HG02884 (cell line): Measurements from ENCODE around the gene MED19.
"Not testable (repeated sequence)": the region's sequence is repeated elsewhere in the genome, so short reads cannot be mapped to it uniquely, and the experiment has no call there.

Experiments used
- ATAC-seq: cut with Tn5 transposase; IDR thresholded peaks from one replicate; pipeline ENCODE4 v1.9.1; 2021; ENCODE audit warnings: mild to moderate bottlenecking, moderate library complexity; ENCODE audit not compliant: unreplicated experiment

Gene MED19

GRCh38 chr11:57705432-57705831 lies 6.6 kb downstream of the MED19 start:
- ATAC-seq: not testable (repeated sequence)

DNA sequence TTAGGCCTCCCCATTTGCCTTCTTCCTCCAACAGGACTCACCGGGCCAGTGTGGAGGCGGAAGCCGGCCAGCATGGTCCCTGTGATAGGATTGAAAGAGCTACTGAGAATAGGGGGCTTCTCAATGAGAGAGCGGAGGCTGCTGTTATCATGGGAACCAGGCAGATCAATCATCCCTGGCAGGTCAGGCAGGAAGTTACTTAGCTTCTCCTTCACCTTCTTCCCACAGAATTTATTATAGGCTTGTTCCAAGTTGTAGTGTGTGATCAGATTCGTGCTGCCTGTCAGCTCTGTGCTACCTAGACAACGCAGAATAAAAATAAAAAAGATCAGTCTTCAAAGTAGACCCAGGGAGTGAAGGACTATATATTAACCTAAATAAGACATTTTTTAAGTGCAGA lies 7.1 kb downstream of the MED19 start:
- ATAC-seq: no peak

DNA sequence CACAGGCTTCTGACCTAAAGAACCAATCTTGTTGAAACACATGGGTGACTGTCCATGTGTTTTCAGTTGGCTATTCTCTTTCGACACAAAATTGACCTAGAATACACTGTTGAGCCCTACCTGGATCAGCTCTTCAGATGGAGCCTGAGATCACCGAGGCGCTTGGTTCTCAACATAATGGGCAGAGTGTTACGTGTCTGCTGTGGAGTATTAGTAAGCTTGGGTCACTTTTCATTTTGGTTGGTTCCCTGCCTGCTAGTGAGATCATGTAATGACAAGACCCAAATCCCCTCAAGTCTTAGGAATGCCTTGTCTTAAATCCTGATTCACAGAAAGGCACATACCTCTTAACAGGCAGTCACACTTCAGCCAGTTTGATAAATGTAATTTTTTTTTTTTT lies 8.7 kb downstream of the MED19 start:
- ATAC-seq: no peak

- no peak for ATAC-seq
Measured at GRCh38 chr11:57700425-57700824, 11.6 kb downstream of the MED19 start.

GRCh38 chr11:57699813-57700212 lies 12.2 kb downstream of the MED19 start:
- no peak for ATAC-seq

DNA sequence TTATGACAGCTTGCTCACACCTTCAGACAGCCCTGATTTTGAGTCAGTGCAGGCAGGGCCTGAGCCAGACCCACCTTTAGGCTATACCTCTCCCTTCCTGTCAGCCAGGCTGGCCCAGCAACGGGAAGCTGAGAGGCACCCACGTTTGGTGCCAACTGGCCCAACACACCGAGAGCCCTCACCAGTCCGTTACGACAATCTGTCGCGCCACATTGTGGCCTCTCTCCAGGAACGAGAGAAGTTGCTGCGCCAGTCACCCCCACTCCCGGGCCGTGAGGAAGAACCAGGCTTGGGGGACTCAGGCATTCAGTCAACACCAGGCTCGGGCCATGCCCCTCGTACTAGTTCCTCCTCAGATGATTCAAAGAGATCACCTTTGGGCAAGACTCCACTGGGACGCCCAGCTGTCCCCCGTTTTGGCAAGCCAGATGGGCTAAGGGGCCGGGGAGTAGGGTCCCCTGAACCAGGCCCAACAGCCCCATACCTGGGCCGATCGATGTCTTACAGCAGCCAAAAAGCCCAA lies 13.1 kb downstream of the MED19 start:
- no peak for ATAC-seq

GRCh38 chr11:57690474-57690873 lies 21.5 kb downstream of the MED19 start:
- not testable (repeated sequence) for ATAC-seq

GRCh38 chr11:57681168-57681567 lies 30.8 kb downstream of the MED19 start:
- ATAC-seq: no peak

- ATAC-seq: no peak
Measured at GRCh38 chr11:57680552-57680874, 31.5 kb downstream of the MED19 start.

DNA sequence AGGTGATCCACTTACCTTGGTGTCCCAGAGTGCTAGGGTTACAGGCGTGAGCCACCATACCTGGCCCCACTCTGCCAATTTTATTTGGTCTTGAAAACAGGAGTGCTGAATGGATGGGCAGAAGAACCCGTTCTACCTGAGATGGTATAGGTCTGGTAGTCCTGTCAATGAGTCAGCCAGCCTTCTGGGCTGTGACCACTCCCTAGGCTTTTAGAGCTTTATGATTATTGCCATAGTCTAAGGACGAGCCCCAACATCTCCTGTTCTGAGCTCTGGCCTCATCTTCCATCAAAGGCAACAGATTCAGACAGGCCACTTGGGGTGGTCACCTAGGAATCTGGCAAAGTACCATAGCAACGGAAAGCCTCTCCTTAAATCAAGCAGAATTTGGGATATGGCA lies 32.6 kb downstream of the MED19 start:
- ATAC-seq: no peak

DNA sequence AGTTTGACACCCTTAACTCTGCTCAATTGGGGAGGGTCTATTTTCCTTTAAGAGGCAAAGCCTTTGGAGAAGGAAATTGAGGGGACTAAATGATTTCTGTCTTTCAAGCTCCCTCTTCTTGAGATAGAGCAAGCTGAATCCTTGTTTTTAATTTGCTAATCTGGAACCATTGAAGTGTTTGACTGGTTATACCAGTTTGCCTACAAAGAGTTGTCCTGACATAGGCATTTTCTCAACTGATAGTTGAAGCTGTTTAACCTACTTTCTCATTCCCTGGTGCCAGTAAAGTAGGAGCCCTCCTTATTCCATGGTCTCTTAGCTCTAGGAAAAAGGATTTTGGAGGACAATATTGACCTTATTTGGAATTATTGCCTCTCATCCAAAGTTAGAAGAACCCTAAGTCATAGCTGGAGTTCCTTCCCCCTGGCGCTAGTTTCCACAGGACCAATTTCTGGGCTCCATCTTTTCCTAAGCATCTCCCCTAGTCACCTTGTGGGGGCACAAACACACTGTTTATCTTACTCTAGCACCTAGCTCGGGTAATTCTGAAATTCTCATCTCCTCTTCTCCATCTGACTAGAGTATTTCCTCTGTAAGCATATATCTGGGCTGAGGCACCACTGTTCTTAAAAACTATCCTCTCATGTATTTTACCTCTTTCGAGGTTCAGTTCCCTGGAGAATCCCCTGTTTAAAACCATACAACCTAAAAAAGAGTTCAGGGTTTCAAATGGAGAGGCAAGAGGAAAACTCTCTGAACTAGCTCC lies 36.7 kb downstream of the MED19 start:
- no peak for ATAC-seq

DNA sequence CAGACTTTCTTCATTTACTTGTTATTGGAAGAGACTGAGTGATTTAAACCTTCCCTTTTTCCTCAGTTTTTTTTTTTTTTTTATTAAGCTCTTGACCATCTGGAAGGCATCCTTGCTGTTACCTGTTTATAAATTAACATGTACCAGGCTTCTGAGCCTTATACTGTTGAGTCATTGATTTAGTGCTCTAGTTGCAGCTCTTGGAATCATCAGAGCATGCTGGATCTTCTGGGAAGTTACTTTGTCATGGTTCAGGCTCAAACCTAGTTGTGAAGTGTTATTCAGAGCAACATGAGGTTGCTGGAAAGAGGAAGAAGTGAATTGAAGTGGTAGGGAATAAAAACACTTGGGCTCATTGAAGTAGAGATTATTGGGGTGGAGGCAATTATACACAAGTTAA lies 37.8 kb downstream of the MED19 start:
- ATAC-seq: no peak

- ATAC-seq: peak; percentile 7
Measured at GRCh38 chr11:57668434-57668782, 43.6 kb downstream of the MED19 start.

DNA sequence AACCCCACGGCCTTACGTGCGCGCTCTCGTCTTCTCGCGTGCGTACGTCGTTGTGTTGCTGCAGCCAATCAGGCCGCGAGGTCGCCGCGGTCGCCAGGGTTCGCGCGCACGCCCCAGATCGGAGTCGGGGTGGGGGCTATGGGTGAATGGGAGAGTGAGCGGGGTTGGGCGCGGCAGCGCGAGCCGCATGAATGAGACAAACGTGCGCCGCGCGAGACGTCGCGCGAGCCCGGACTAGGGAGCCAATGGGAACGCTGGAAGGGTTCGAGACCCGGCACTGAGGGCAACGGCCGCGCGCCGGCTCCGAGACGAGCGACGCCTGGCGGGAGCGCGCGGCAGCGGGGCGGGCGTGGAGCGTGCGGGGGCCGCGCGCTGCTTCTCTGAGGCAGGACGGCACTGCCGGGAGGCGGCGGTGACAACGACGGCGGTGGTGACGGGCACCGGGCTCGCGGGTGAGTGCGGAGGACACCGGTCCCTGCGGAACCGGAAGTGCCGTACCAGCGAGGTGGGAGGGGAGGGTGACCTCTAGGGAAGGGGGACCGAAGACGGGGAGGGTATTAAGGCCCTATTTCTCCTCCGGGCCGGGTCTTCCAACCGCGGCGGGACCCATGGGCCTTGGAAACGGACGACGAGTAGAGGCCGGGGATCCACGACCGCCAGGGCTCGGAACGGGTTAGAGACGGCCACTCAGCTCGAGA lies 44.1 kb downstream of the MED19 start, which contains the start of gene ZDHHC5:
Gene ZDHHC5, plus strand, starts transcription at position 379 of the 698 bp plus-strand sequence. CDS start 4,977 bp downstream, outside the sequence.
- ATAC-seq: peak; percentile 81

DNA sequence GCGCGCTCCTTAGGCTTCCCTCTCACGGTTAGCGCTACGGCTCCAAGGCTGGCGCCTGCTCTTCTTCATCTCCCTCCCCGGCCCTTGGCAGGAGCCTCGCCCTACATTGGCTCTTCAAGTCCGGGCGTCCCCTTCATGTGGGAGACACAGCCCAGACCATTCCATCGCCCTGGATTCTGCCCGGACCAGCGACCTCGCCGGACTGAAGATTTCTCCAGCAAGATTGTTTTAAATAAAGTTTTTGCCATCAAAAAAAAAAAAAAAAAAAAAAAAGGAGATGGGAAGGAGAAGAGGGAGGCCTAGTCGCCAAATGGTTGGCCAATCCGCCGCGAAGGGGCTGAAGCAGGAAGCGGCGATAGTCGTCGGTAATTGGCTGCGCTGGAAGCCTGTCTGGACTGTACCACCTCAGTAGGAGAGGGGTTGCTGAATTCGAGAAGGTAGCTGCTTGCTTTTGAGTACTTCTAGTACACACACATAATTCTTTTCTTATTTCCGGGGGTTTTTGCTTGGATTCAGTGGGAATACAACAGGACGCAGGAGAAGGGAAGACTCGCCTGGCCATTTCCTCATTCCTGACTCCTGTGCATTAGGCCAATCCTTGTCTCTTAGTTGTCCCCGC lies 44.8 kb downstream of the MED19 start:
- peak; percentile 58 for ATAC-seq

GRCh38 chr11:57663975-57664374 lies 48.0 kb downstream of the MED19 start:
- ATAC-seq: no peak

- ATAC-seq: no peak
Measured at GRCh38 chr11:57662893-57663292, 49.1 kb downstream of the MED19 start.

DNA sequence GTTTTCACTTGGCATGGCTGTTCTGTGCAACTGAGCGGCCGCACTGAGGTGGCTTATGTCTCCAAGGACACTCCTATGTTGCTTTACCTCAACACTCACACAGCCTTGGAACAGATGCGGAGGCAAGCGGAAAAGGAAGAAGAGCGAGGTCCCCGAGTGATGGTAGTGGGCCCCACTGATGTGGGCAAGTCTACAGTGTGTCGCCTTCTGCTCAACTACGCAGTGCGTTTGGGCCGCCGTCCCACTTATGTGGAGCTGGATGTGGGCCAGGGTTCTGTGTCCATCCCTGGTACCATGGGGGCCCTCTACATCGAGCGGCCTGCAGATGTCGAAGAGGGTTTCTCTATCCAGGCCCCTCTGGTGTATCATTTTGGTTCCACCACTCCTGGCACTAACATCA lies 52.3 kb downstream of the MED19 start:
- ATAC-seq: no peak

DNA sequence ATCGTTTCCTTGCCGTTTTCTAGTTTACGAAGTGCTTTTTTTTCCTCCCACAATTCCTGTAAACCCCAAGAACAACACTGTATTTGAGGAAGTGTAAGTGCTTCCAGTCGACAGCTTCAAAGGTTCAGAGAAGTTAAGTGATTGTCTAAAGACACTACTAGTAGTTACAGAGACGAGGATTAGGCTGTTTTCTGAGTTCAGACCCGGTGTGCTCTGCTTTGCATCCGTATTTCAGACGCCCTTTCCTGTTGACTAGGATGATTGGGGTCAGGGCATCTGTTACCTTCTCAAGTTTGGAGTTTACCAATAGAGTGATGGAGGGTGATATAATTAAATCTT lies 54.0 kb downstream of the MED19 start:
- ATAC-seq: no peak

DNA sequence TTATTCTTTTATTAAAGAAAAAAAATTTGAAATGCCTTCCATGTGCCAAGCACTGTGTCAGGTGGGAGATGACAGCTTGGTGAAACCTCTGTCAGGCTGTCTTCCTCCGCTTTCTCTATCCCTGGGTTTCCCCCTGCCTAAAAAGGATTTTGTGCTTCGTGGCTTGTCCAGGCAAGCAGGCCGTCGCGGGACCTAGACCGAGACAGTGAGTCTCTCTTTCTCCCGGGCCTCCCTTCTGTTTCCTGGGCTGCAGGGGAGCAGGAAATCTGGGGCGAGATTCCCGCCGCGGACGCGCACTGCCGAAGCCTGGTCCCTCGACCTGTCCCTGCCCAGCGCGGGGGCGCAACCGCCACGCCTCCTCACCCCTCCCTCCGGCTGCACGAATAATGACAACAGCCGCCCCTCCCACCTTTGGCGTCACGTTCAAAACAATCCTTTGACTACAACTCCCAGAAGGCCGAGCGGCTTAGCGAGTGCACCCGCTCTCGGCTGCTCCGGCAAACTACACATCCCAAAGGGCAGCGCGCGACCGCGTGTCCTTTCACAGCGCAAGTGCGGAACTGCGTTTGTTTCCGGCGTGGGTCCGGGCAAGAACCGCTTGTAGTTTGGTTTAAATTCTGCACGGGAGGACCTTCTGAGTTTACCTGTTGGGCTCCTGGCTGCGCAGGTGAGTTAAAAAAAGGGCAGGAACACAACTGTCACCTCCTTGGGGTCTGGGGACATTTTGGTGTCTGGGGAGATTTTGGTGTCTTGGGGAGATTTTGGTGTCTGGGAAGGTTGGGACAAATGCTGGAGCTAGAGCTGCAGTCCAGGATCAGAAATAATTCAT lies 54.6 kb downstream of the MED19 start, which contains the start of gene CLP1:
Gene CLP1, plus strand, starts transcription at position 569 of the 829 bp plus-strand sequence. CDS start 1,715 bp downstream, outside the sequence.
- peak; percentile 99 for ATAC-seq

DNA sequence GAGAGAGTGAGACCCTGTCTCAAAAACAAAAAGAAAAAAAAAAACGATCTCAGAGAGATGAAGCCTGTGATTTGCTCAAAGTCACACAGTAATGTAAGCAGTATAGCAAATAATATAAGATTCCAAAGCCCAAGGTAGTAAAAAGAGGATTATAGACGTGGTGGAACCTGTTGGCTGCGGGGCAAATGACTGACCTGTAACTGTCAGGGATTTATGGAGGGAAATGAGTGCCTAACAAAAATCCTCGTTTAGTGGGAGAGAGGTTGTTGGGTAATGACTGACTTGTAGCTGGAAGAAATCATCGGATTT lies 55.2 kb downstream of the MED19 start:
- ATAC-seq: no peak
